ENCODE data around the gene TMEM161B.
"Not testable (repeated sequence)": the region's sequence is repeated elsewhere in the genome, so short reads cannot be mapped to it uniquely, and the experiment has no call there.

The TMEM161B gene

DNA sequence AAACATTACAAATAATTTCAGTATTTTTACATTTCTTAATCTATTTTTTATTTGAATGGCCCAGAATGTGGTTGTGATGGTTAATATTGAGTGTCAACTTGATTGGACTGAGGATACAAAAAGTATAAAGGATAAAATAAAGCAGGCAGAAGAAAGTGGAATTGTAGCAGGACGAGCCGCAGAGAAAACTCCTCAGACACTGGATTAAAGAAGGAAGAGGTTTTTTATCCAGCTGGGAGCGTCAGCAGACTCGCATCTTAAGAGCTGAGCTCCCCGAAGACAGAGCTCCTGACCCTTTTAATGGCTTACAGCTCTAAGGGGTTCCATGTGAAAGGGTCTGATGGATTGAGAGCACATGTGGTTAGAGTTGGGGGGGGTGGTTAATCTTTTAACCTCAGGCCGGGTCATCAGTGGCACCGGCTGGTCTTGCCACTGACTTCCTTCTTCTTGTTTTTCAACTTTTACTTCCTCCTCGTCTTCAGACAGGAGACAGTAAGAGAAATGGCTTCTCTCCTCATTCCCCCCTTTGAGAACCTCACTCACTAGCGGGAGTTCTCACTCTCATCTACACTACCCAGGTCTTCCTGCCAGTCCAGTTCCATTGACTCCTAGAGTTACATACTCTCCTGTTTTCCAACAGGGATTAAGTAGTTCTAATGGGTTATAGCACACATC is 80.0 kb downstream of the TMEM161B start:
- DNase-seq (ENCODE audit: low read depth): peak; percentile 29
- H3K4me3 ChIP-seq (ENCODE audit: low read depth, low read length): no peak overlapping the region
- TF ChIP-seq, protein P1, sequence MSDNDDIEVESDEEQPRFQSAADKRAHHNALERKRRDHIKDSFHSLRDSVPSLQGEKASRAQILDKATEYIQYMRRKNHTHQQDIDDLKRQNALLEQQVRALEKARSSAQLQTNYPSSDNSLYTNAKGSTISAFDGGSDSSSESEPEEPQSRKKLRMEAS (IDR thresholded peaks at IDR 0.05; ENCODE audit: low read depth, low read length): no peak
- TF ChIP-seq MYC (IDR thresholded peaks at IDR 0.05; ENCODE audit: low read depth, low read length) (no peak), POLR2A (IDR thresholded peaks at IDR 0.05; ENCODE audit: extremely low read depth, insufficient read length) (no peak)
- TF ChIP-seq, protein P2, sequence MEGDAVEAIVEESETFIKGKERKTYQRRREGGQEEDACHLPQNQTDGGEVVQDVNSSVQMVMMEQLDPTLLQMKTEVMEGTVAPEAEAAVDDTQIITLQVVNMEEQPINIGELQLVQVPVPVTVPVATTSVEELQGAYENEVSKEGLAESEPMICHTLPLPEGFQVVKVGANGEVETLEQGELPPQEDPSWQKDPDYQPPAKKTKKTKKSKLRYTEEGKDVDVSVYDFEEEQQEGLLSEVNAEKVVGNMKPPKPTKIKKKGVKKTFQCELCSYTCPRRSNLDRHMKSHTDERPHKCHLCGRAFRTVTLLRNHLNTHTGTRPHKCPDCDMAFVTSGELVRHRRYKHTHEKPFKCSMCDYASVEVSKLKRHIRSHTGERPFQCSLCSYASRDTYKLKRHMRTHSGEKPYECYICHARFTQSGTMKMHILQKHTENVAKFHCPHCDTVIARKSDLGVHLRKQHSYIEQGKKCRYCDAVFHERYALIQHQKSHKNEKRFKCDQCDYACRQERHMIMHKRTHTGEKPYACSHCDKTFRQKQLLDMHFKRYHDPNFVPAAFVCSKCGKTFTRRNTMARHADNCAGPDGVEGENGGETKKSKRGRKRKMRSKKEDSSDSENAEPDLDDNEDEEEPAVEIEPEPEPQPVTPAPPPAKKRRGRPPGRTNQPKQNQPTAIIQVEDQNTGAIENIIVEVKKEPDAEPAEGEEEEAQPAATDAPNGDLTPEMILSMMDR (IDR thresholded peaks at IDR 0.05; ENCODE audit: low read depth, low read length): no peak

DNA sequence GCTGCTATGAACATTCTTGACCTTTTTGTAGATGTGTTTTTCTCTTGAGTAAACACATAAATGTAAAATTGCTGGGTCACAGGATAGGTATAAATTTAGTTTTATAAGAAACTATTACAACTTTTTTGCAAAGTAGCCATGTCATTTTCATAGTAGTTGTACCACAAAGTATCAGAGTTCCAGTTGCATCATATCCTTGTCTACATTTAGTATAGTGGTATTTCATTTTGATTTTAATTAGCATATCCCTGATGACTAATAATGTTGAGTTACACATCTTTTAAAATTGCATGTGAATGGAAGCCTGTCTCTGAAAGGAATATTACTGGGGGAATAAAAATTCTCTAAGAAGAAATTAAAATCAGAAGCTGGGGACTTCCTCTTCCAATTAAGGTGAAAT is 85.4 kb downstream of the TMEM161B start:
- no peak for DNase-seq (ENCODE audit: low read depth)
- TF ChIP-seq, protein P1 (IDR thresholded peaks at IDR 0.05; ENCODE audit: low read depth, low read length): no peak
- TF ChIP-seq, protein P2 (IDR thresholded peaks at IDR 0.05; ENCODE audit: low read depth, low read length): no peak
- TF ChIP-seq POLR2A (IDR thresholded peaks at IDR 0.05; ENCODE audit: extremely low read depth, insufficient read length): no peak
- TF ChIP-seq MYC (IDR thresholded peaks at IDR 0.05; ENCODE audit: low read depth, low read length): no peak
- H3K4me3 ChIP-seq (ENCODE audit: low read depth, low read length): no peak overlapping the region

DNA sequence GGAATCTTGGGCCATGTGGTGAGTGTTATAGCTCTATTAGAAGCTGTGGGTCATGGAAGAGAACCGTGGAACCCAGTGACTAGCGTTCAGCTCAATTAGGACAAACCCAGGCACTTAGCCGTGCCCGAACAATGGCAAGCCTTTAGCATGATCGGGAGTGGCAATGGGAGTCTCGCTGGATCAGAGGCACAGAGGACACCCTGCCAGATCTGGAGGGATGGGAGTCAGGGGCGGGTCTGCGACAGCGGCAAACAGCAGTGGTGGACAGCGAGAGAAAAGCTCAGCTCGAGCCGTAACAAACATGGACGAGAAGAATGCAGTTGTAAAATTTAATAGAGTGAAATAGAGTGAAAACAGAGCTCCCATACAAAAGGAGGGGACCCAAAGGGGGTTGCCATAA is 91.2 kb downstream of the TMEM161B start:
- DNase-seq (ENCODE audit: low read depth); H3K4me3 ChIP-seq (ENCODE audit: low read depth, low read length): not testable (repeated sequence)

DNA sequence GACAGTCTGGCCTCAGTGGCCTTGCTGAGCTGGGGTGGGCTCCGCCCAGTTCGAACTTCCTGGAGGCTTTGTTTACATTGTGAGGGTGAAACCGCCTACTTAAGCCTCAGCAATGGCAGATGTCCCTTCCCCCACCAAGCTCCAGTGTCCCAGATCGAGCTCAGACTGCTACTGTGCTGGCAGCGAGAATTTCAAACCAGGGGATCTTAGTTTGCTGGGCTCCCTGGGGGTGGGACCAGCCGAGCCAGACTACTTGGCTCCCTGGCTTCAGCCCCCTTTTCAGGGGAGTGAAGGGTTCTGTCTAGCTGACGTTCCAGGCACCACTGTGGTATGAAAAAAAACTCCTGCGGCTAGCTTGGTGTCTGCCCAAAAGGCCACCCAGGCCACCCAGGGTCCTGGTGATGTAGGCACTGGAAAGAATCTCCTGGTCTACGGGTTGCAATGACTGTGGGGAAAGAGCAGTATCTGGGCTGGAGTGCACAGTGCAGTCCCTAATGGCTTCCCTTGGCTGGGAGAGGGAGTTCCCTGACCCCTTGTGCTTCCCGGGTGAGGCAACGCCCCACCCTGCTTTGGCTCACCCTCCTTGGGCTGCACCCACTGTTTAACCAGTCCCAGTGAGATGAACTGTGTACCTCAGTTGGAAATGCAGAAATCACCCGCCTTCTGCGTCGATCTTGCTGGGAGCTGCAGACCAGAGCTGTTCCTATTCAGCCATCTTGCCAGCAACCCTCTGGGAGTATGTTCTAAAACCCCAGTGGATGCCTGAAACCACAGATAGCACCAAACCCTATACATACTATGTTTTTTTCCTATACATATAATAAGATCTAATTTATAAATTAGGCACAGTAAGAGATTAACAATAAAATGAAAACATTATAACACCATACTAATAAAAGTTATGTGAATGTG is 95.5 kb downstream of the TMEM161B start:
- no peak for DNase-seq (ENCODE audit: low read depth)
- no peak overlapping the region for H3K4me3 ChIP-seq (ENCODE audit: low read depth, low read length)
- TF ChIP-seq, protein P2 (IDR thresholded peaks at IDR 0.05; ENCODE audit: low read depth, low read length): no peak
- TF ChIP-seq POLR2A (IDR thresholded peaks at IDR 0.05; ENCODE audit: extremely low read depth, insufficient read length) (no peak), MYC (IDR thresholded peaks at IDR 0.05; ENCODE audit: low read depth, low read length) (no peak)
- TF ChIP-seq, protein P1 (IDR thresholded peaks at IDR 0.05; ENCODE audit: low read depth, low read length): no peak

DNA sequence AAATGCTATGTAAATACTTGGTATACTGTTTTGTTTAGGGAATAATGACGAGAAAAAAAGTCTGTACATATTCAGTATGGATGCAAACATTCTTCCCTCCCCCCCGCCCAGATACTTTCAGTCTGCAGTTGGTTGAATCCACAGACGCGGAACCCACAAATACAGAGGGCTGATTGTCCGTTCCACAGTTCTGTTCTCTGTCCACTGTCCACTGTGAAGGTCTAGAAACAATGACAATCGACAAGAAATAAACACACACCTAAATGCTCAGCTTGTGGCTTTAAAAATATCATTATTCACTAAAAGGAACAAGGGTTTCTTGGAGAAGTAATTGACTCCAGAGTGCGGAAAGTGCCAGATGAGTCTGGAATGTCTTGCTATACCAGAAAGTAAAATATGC is 109.1 kb downstream of the TMEM161B start:
- H3K4me3 ChIP-seq (ENCODE audit: low read depth, low read length): no peak overlapping the region
- no peak for DNase-seq (ENCODE audit: low read depth)
- TF ChIP-seq, protein P1 (IDR thresholded peaks at IDR 0.05; ENCODE audit: low read depth, low read length): no peak
- TF ChIP-seq, protein P2 (IDR thresholded peaks at IDR 0.05; ENCODE audit: low read depth, low read length): no peak
- TF ChIP-seq POLR2A (IDR thresholded peaks at IDR 0.05; ENCODE audit: extremely low read depth, insufficient read length): no peak
- no peak for TF ChIP-seq MYC (IDR thresholded peaks at IDR 0.05; ENCODE audit: low read depth, low read length)

DNA sequence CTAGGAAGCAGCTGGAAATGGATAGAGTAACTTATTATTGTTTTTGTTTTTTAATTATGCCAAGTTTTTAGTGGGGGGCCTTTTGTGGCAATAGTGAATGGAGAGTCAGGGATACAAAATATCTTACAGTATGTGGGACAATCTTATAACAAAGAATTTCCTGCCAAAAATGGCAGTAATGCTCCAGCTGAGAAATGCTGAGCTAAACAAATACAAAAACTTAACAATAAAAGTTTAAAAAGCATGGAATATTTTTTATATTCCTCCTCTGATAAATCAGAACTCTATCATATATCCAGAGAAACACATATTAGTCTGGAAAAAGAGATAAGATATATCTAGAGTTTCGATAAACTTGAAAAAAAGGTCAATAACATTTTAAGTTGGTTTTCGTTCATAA is 110.6 kb downstream of the TMEM161B start:
- TF ChIP-seq, protein P2 (IDR thresholded peaks at IDR 0.05; ENCODE audit: low read depth, low read length): no peak
- TF ChIP-seq MYC (IDR thresholded peaks at IDR 0.05; ENCODE audit: low read depth, low read length) (no peak), POLR2A (IDR thresholded peaks at IDR 0.05; ENCODE audit: extremely low read depth, insufficient read length) (no peak)
- TF ChIP-seq, protein P1 (IDR thresholded peaks at IDR 0.05; ENCODE audit: low read depth, low read length): no peak
- no peak for DNase-seq (ENCODE audit: low read depth)
- no peak overlapping the region for H3K4me3 ChIP-seq (ENCODE audit: low read depth, low read length)
